ENCODE results near the gene S100A5. TPM values are rescaled to one million over a fixed set of nuclear protein-coding genes. Genes with fewer than 3 reads are reported as not detected.

Gene S100A5
- total and polyA plus RNA-seq, 9 of the 15 experiments (the other 6 are each of a cell fraction or from before 2014, with no cell fraction given): 0.56 to 1.4 (median 0.64) TPM; not detected in 5

GRCh38 chr1:153568367-153569099 lies 27.8 kb upstream of the S100A5 start (continued):
- TF ChIP-seq HBP1 (CRISPR knock-in tag; IDR thresholded peaks at IDR 0.05) (peak; percentile 57; the same call in 1 of the 2 replicates), CREB3L1 (IDR thresholded peaks at IDR 0.05; ENCODE audit: borderline replicate concordance, low read depth) (0 out of 2 replicates have a peak, but pooled peaks have one; percentile 30), MYC (IDR thresholded peaks at IDR 0.05; ENCODE audit: low read depth, low read length) (peak; percentile 73), MYC (CRISPR knock-in tag; IDR thresholded peaks at IDR 0.05; ENCODE audit: borderline replicate concordance, low read depth) (no peak), CC2D1A (IDR thresholded peaks at IDR 0.05) (peak; percentile 89), MAFK (IDR thresholded peaks at IDR 0.05; ENCODE audit: low read length) (peak; percentile 44; the same call in 1 of the 2 replicates), L3MBTL2 (IDR thresholded peaks at IDR 0.05) (peak; percentile 73), KLF16 (IDR thresholded peaks at IDR 0.05) (peak; percentile 60; the same call in 1 of the 2 replicates), E2F8 (IDR thresholded peaks at IDR 0.05; ENCODE audit: low read depth, partially characterized antibody) (peak; percentile 29), SMARCA4 (IDR thresholded peaks at IDR 0.05) (0 out of 2 replicates have a peak, but pooled peaks have one; percentile 16), STAT6 (CRISPR knock-in tag; IDR thresholded peaks at IDR 0.05) (peak; percentile 62; the same call in 1 of the 2 replicates), ZNF384 (IDR thresholded peaks at IDR 0.05; ENCODE audit: low read depth, low read length) (no peak), MLX (CRISPR knock-in tag; conservative IDR thresholded peaks at IDR 0.05) (no peak), IRF2 (CRISPR knock-in tag; IDR thresholded peaks at IDR 0.05) (no peak), MTA1 (IDR thresholded peaks at IDR 0.05; ENCODE audit: borderline replicate concordance) (peak; percentile 82), ZC3H4 (CRISPR knock-in tag; IDR thresholded peaks at IDR 0.05; ENCODE audit: borderline replicate concordance) (no peak), MYNN (IDR thresholded peaks at IDR 0.05) (no peak), MYNN (CRISPR knock-in tag; IDR thresholded peaks at IDR 0.05) (no peak), KDM1A (IDR thresholded peaks at IDR 0.05) (no peak)

All from K562 (cell line).